HG02763 (cell line): ENCODE data around the gene MCM10.

Experiments used
- ATAC-seq: cut with Tn5 transposase; IDR thresholded peaks from one replicate; pipeline ENCODE4 v1.9.1; 2021; ENCODE audit warnings: mild to moderate bottlenecking, moderate library complexity; ENCODE audit not compliant: unreplicated experiment

The MCM10 gene

GRCh38 chr10:13163859-13164258 lies 2.5 kb downstream of the MCM10 start:
- no peak for ATAC-seq

- no peak for ATAC-seq
These were observed 3.8 kb downstream of the MCM10 start for GRCh38 chr10:13165177-13165576.

GRCh38 chr10:13167568-13167967 lies 6.2 kb downstream of the MCM10 start:
- no peak for ATAC-seq

GRCh38 chr10:13168781-13169180 lies 7.4 kb downstream of the MCM10 start:
- ATAC-seq: no peak

GRCh38 chr10:13173616-13174015 lies 12.3 kb downstream of the MCM10 start:
- ATAC-seq: no peak

GRCh38 chr10:13180788-13181187 lies 19.4 kb downstream of the MCM10 start:
- no peak for ATAC-seq

GRCh38 chr10:13182424-13182823 lies 21.1 kb downstream of the MCM10 start:
- no peak for ATAC-seq

GRCh38 chr10:13183625-13184024 lies 22.3 kb downstream of the MCM10 start:
- ATAC-seq: no peak

- no peak for ATAC-seq
These were observed 22.9 kb downstream of the MCM10 start for GRCh38 chr10:13184276-13184675.

GRCh38 chr10:13184730-13185514 lies 23.6 kb downstream of the MCM10 start:
- no peak for ATAC-seq

- ATAC-seq: no peak
These were observed 25.8 kb downstream of the MCM10 start for GRCh38 chr10:13187135-13187534.

GRCh38 chr10:13188593-13188992 lies 27.2 kb downstream of the MCM10 start:
- ATAC-seq: no peak

GRCh38 chr10:13189961-13190360 lies 28.6 kb downstream of the MCM10 start:
- ATAC-seq: no peak

- ATAC-seq: no peak
These were observed 29.5 kb downstream of the MCM10 start for GRCh38 chr10:13190816-13191215.

GRCh38 chr10:13191362-13191761 lies 30.0 kb downstream of the MCM10 start:
- ATAC-seq: no peak

GRCh38 chr10:13193637-13194036 lies 32.3 kb downstream of the MCM10 start:
- no peak for ATAC-seq

- ATAC-seq: no peak
These were observed 33.7 kb downstream of the MCM10 start for GRCh38 chr10:13195016-13195415.

GRCh38 chr10:13201132-13201531 lies 39.8 kb downstream of the MCM10 start:
- no peak for ATAC-seq

- no peak for ATAC-seq
These were observed 44.7 kb downstream of the MCM10 start for GRCh38 chr10:13206091-13206490.

- no peak for ATAC-seq
These were observed 45.4 kb downstream of the MCM10 start for GRCh38 chr10:13206546-13207443.

GRCh38 chr10:13213163-13213562 lies 51.8 kb downstream of the MCM10 start:
- no peak for ATAC-seq

GRCh38 chr10:13218878-13219277 lies 57.5 kb downstream of the MCM10 start:
- no peak for ATAC-seq
